ES-I3 (cell line): ENCODE results near the gene LIPC.

ENCODE experiments used
- H3K36me3 ChIP-seq: 2 replicates; pipeline ENCODE4 v1.6.1; 2013; ENCODE audit warnings: mild to moderate bottlenecking, low read length, control low read depth, moderate library complexity; ENCODE audit not compliant: insufficient read depth
- H3K4me1 ChIP-seq: 2 replicates; pipeline ENCODE4 v1.6.1; 2013; ENCODE audit warnings: mild to moderate bottlenecking, control low read depth, low read length; ENCODE audit not compliant: insufficient read depth
- H3K9ac ChIP-seq: 2 replicates; pipeline ENCODE4 v1.6.1; 2013; ENCODE audit warnings: low read depth, mild to moderate bottlenecking, low read length, moderate library complexity
- H3K9me3 ChIP-seq: 2 replicates; pipeline ENCODE4 v1.6.1; 2013; ENCODE audit warnings: mild to moderate bottlenecking, low read length, moderate library complexity; ENCODE audit not compliant: control insufficient read depth, insufficient read depth

LIPC gene

GRCh38 chr15:58398643-58399042 lies 33.1 kb upstream of the LIPC start:
- H3K4me1 ChIP-seq, result no peaks in the 10 kb centered on the region
- no peaks in the 10 kb centered on the region for H3K9me3 ChIP-seq
- H3K36me3 ChIP-seq, result no peaks in the 10 kb centered on the region
- H3K9ac ChIP-seq, result no peak overlapping the region

- Histone ChIP-seq H3K9ac (no peak overlapping the region), H3K36me3 (no peaks in the 10 kb centered on the region), H3K9me3 (no peaks in the 10 kb centered on the region)
These were observed 32.1 kb upstream of the LIPC start for GRCh38 chr15:58399739-58400138.

GRCh38 chr15:58401276-58401675 lies 30.5 kb upstream of the LIPC start:
- H3K36me3 ChIP-seq, result no peaks in the 10 kb centered on the region
- no peaks in the 10 kb centered on the region for H3K9me3 ChIP-seq
- no peaks in the 10 kb centered on the region for H3K4me1 ChIP-seq
- no peak overlapping the region for H3K9ac ChIP-seq

More at GRCh38 chr15:58399739-58400138, 32.1 kb upstream of the LIPC start:
- no peaks in the 10 kb centered on the region for H3K4me1 ChIP-seq

GRCh38 chr15:58401991-58402649 lies 29.7 kb upstream of the LIPC start:
- H3K9ac ChIP-seq, result no peak overlapping the region
- H3K4me1 ChIP-seq, result no peaks in the 10 kb centered on the region
- H3K36me3 ChIP-seq, result no peaks in the 10 kb centered on the region
- no peaks in the 10 kb centered on the region for H3K9me3 ChIP-seq

- Histone ChIP-seq H3K4me1 (no peaks in the 10 kb centered on the region), H3K9me3 (no peaks in the 10 kb centered on the region), H3K36me3 (no peaks in the 10 kb centered on the region), H3K9ac (no peak overlapping the region)
These were observed 28.2 kb upstream of the LIPC start for GRCh38 chr15:58403581-58403980.

- H3K9ac ChIP-seq, result no peak overlapping the region
- H3K4me1 ChIP-seq, result no peaks in the 10 kb centered on the region
- H3K36me3 ChIP-seq, result no peaks in the 10 kb centered on the region
- H3K9me3 ChIP-seq, result no peaks in the 10 kb centered on the region
These were observed 27.8 kb upstream of the LIPC start for GRCh38 chr15:58404020-58404419.

GRCh38 chr15:58404722-58405121 lies 27.1 kb upstream of the LIPC start:
- H3K36me3 ChIP-seq, result no peaks in the 10 kb centered on the region
- H3K4me1 ChIP-seq, result no peaks in the 10 kb centered on the region
- no peaks in the 10 kb centered on the region for H3K9me3 ChIP-seq
- no peak overlapping the region for H3K9ac ChIP-seq

GRCh38 chr15:58405865-58406264 lies 25.9 kb upstream of the LIPC start:
- Histone ChIP-seq H3K36me3 (no peaks in the 10 kb centered on the region), H3K9me3 (no peaks in the 10 kb centered on the region), H3K4me1 (no peaks in the 10 kb centered on the region), H3K9ac (no peak overlapping the region)

GRCh38 chr15:58406811-58407210 lies 25.0 kb upstream of the LIPC start:
- H3K36me3 ChIP-seq, result no peaks in the 10 kb centered on the region
- no peaks in the 10 kb centered on the region for H3K4me1 ChIP-seq
- H3K9me3 ChIP-seq, result no peaks in the 10 kb centered on the region
- no peak overlapping the region for H3K9ac ChIP-seq

GRCh38 chr15:58407236-58407775 lies 24.5 kb upstream of the LIPC start:
- H3K36me3 ChIP-seq, result no peaks in the 10 kb centered on the region
- no peak overlapping the region for H3K9ac ChIP-seq
- H3K9me3 ChIP-seq, result no peaks in the 10 kb centered on the region
- H3K4me1 ChIP-seq, result no peaks in the 10 kb centered on the region

GRCh38 chr15:58407778-58408177 lies 24.0 kb upstream of the LIPC start:
- Histone ChIP-seq H3K9ac (no peak overlapping the region), H3K4me1 (no peaks in the 10 kb centered on the region), H3K9me3 (no peaks in the 10 kb centered on the region), H3K36me3 (no peaks in the 10 kb centered on the region)

GRCh38 chr15:58409861-58410260 lies 21.9 kb upstream of the LIPC start:
- no peaks in the 10 kb centered on the region; the same call in 1 of the 2 replicates for H3K9me3 ChIP-seq
- no peak overlapping the region for H3K9ac ChIP-seq
- H3K36me3 ChIP-seq, result no peaks in the 10 kb centered on the region
- H3K4me1 ChIP-seq, result no peaks in the 10 kb centered on the region

- Histone ChIP-seq H3K36me3 (no peaks in the 10 kb centered on the region), H3K9me3 (no peaks in the 10 kb centered on the region; the same call in 1 of the 2 replicates), H3K4me1 (no peaks in the 10 kb centered on the region), H3K9ac (no peak overlapping the region)
These were observed 21.4 kb upstream of the LIPC start for GRCh38 chr15:58410353-58410752.

GRCh38 chr15:58413253-58413652 lies 18.5 kb upstream of the LIPC start:
- Histone ChIP-seq H3K9me3 (no peaks in the 10 kb centered on the region; the same call in 1 of the 2 replicates), H3K36me3 (no peaks in the 10 kb centered on the region), H3K4me1 (no peaks in the 10 kb centered on the region), H3K9ac (no peak overlapping the region)

GRCh38 chr15:58415636-58416035 lies 16.2 kb upstream of the LIPC start:
- Histone ChIP-seq H3K9me3 (no peaks in the 10 kb centered on the region; the same call in 1 of the 2 replicates), H3K36me3 (no peaks in the 10 kb centered on the region), H3K9ac (no peak overlapping the region), H3K4me1 (no peaks in the 10 kb centered on the region)
